ENCODE measurements around the gene EPS15. TPM values are rescaled to one million over a fixed set of nuclear protein-coding genes. Genes with fewer than 3 reads are reported as not detected.

Gene EPS15
- total and polyA plus RNA-seq, 2 of the 8 experiments (the other 6 are each of a cell fraction or from before 2014, with no cell fraction given) = 15.9 to 57.2 TPM

GRCh38 chr1:51551081-51551480 lies 32.0 kb upstream of the EPS15 start (continued):
- TF ChIP-seq E2F6 (IDR thresholded peaks at IDR 0.05) = no peak
- no peak for TF ChIP-seq YY1 (IDR thresholded peaks at IDR 0.05; ENCODE audit: low read depth, low read length)
- no peak for TF ChIP-seq JUN (IDR thresholded peaks at IDR 0.05; ENCODE audit: low read depth, low read length)
- no peak for TF ChIP-seq EZH2 (IDR thresholded peaks at IDR 0.05; ENCODE audit: low read depth, low read length, severe bottlenecking)
- TF ChIP-seq ZNF274 (IDR thresholded peaks at IDR 0.05; ENCODE audit: borderline replicate concordance, extremely low read depth, low read length) = no peak

Measured in H1 (cell line).